Smooth muscle cell (in vitro differentiated cells): ENCODE measurements around the gene PHF2. TPM values are rescaled to one million over a fixed set of nuclear protein-coding genes. Genes with fewer than 3 reads are reported as not detected.

ENCODE experiments used
- DNase-seq: peaks from one replicate; lab custom pipeline; 2025; ENCODE audit not compliant: unreplicated experiment; lab: John Stamatoyannopoulos, UW
- H2AFZ ChIP-seq: fragments of 200-600 bp; sonication (generic); 2 replicates; pipeline ENCODE4 v1.6.0; 2016; ENCODE audit warnings: antibody characterized with exemption, low read depth, mild to moderate bottlenecking
- H3F3A ChIP-seq: fragments of 200-600 bp; sonication (generic); 2 replicates; pipeline ENCODE4 v1.6.0; 2017; ENCODE audit warnings: antibody characterized with exemption, low read depth
- H3K27ac ChIP-seq: fragments of 200-600 bp; sonication (generic); 2 replicates; pipeline ENCODE4 v1.5.1; 2016; ENCODE audit warnings: low read depth, mild to moderate bottlenecking
- H3K27me3 ChIP-seq: fragments of 200-600 bp; sonication (generic); 2 replicates; pipeline ENCODE4 v1.6.1; 2016; ENCODE audit warnings: low read depth, mild to moderate bottlenecking
- H3K36me3 ChIP-seq: fragments of 200-600 bp; sonication (generic); 2 replicates; pipeline ENCODE4 v1.5.1; 2016; ENCODE audit warnings: low read depth
- H3K4me1 ChIP-seq: fragments of 200-600 bp; sonication (generic); 2 replicates; pipeline ENCODE4 v1.5.1; 2016; ENCODE audit warnings: low read depth
- H3K4me2 ChIP-seq: fragments of 200-600 bp; sonication (generic); 2 replicates; pipeline ENCODE4 v1.6.0; 2016; ENCODE audit warnings: mild to moderate bottlenecking
- H3K4me3 ChIP-seq: fragments of 200-600 bp; sonication (generic); 2 replicates; pipeline ENCODE4 v1.5.1; 2016; ENCODE audit warnings: mild to moderate bottlenecking
- H3K79me2 ChIP-seq: fragments of 200-600 bp; sonication (generic); 2 replicates; pipeline ENCODE4 v1.6.0; 2016; ENCODE audit warnings: low read depth, mild to moderate bottlenecking
- H3K9ac ChIP-seq: fragments of 200-600 bp; sonication (generic); 2 replicates; pipeline ENCODE4 v1.6.0; 2016; ENCODE audit warnings: low read depth
- H3K9me3 ChIP-seq: fragments of 200-600 bp; sonication (generic); replicated peaks from 2 replicates; pipeline ENCODE4 v1.5.1; 2016; ENCODE audit warnings: low read depth
- H4K20me1 ChIP-seq: fragments of 200-600 bp; sonication (generic); 2 replicates; pipeline ENCODE4 v1.6.0; 2016; ENCODE audit warnings: low read depth
- CTCF ChIP-seq: fragments of 200-600 bp; sonication (generic); IDR thresholded peaks from 2 replicates; pipeline ENCODE4 v1.5.1; 2017; ENCODE audit warnings: borderline replicate concordance, mild to moderate bottlenecking, antibody characterized with exemption; ENCODE audit not compliant: insufficient read depth, poor library complexity, severe bottlenecking
- WGBS: methylation state at CpG from one replicate; pipeline ENCODE4 v1.1.7; 2016; ENCODE audit warnings: low lambda C conversion rate; 5-methylcytosine and 5-hydroxymethylcytosine counted together
- polyA plus RNA-seq: library from polyadenylated mRNA; unstranded; fragments of >200 nt; fragmentation: Nextera tagmentation; extraction: Ambion mirVana; gene quantifications from 2 replicates; pipeline ENCODE4 v1.2.1, GENCODE V29; 2016
- total RNA-seq: library from RNA; depleted of rRNA; stranded (reverse); fragments of >200 nt; gene quantifications from 2 replicates; pipeline ENCODE4 v1.2.3, GENCODE V29; 2014

Gene PHF2
- total and polyA plus RNA-seq, 2 experiments from 2014 or later: 11.1 to 18.3 TPM

- no peak for DNase-seq
- no peak overlapping the region for H2AFZ ChIP-seq
- no peak for TF ChIP-seq CTCF
- H3K27ac ChIP-seq: no peak overlapping the region
- H3K9me3 ChIP-seq: no peaks in the 10 kb centered on the region
- H3K4me2 ChIP-seq: no peak overlapping the region
- no peaks in the 10 kb centered on the region for H3K4me1 ChIP-seq
- H3K79me2 ChIP-seq: no peaks in the 10 kb centered on the region
- 83% methylated on average over 25 of the region's 25 CpGs for WGBS
- H3K4me3 ChIP-seq: no peak overlapping the region
- no peaks in the 10 kb centered on the region for H3K36me3 ChIP-seq
- H3K9ac ChIP-seq: no peak overlapping the region
- no peaks in the 10 kb centered on the region for H4K20me1 ChIP-seq
- H3F3A ChIP-seq: no peaks in the 10 kb centered on the region
- H3K27me3 ChIP-seq: no peaks in the 10 kb centered on the region
These were observed 105.1 kb downstream of the PHF2 start for GRCh38 chr9:93681269-93682154.

GRCh38 chr9:93682155-93682968 lies 106.0 kb downstream of the PHF2 start:
- no peaks in the 10 kb centered on the region for H3K79me2 ChIP-seq
- H2AFZ ChIP-seq: no peak overlapping the region
- H3K27me3 ChIP-seq: no peaks in the 10 kb centered on the region
- TF ChIP-seq CTCF: peak; percentile 75
- H3K27ac ChIP-seq: no peak overlapping the region
- no peaks in the 10 kb centered on the region for H3K36me3 ChIP-seq
- H3F3A ChIP-seq: no peaks in the 10 kb centered on the region
- no peaks in the 10 kb centered on the region for H4K20me1 ChIP-seq
- no peak overlapping the region for H3K4me3 ChIP-seq
- DNase-seq: peak; percentile 29
- 51% methylated on average over 19 of the region's 19 CpGs for WGBS
- no peaks in the 10 kb centered on the region for H3K4me1 ChIP-seq
- H3K4me2 ChIP-seq: no peak overlapping the region
- no peaks in the 10 kb centered on the region for H3K9me3 ChIP-seq
- H3K9ac ChIP-seq: no peak overlapping the region

GRCh38 chr9:93683331-93684134 lies 107.1 kb downstream of the PHF2 start:
- no peak for TF ChIP-seq CTCF
- 97% methylated on average over 10 of the region's 10 CpGs for WGBS
- DNase-seq: no peak

More at GRCh38 chr9:93683331-93684134, 107.1 kb downstream of the PHF2 start:
- Histone ChIP-seq H3K4me1 (no peaks in the 10 kb centered on the region), H3K27me3 (no peaks in the 10 kb centered on the region), H3K27ac (no peak overlapping the region), H3K4me2 (no peak overlapping the region), H3K4me3 (no peak overlapping the region), H3K36me3 (no peaks in the 10 kb centered on the region), H4K20me1 (no peaks in the 10 kb centered on the region), H3K9me3 (no peaks in the 10 kb centered on the region), H3K9ac (no peak overlapping the region), H2AFZ (no peak overlapping the region), H3K79me2 (no peaks in the 10 kb centered on the region), H3F3A (no peaks in the 10 kb centered on the region)
